SKM-1 treated with dmso at 0.1 percent for 144 hours (cell line): ENCODE data around the gene TRIM28.
"Not testable (repeated sequence)": the region's sequence is repeated elsewhere in the genome, so short reads cannot be mapped to it uniquely, and the experiment has no call there.

Source experiments
- DNase-seq: peaks from one replicate; lab custom pipeline; 2025; ENCODE audit not compliant: unreplicated experiment; lab: John Stamatoyannopoulos, UW

The TRIM28 gene

DNA sequence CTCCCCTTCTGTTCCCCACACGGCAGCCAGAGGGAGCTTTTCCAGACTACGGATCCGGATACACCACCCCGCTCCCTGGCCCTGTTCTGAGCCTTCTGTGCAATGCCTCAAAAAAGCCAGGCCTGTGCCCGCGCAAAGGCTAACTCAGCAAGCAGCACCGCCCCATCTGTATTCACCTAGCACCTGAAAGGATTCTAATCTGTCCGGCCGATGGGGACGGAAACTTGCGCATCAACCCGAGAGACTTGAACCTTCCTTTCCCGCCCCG, 24.8 kb upstream of the TRIM28 start:
- DNase-seq, result peak; percentile 16

GRCh38 chr19:58519355-58520256, 24.3 kb upstream of the TRIM28 start, which contains the start of gene ZBTB45:
TSS of gene ZBTB45 (minus strand) at chr19:58519810. CDS start at chr19:58517673, 2,137 bp downstream.
- peak; percentile 82 for DNase-seq

DNA sequence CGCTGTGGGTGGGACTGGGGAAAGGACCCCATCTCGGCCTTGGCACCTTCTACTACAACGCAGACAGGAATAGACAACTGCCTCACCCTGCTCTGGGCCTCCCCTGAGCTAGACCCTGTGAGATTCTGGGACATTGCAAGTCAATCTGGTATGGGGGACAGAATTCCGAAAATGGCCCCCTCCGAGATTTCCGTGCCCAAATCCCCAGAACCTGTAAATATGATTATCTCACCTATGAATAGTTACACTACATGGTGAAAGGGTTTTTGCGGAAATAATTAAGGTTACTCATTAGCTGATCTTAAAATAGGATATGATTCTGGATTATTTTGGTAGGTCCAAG, 23.6 kb upstream of the TRIM28 start:
- DNase-seq, result no peak

- no peak for DNase-seq
Measured at GRCh38 chr19:58521651-58522050, 22.2 kb upstream of the TRIM28 start.

DNA sequence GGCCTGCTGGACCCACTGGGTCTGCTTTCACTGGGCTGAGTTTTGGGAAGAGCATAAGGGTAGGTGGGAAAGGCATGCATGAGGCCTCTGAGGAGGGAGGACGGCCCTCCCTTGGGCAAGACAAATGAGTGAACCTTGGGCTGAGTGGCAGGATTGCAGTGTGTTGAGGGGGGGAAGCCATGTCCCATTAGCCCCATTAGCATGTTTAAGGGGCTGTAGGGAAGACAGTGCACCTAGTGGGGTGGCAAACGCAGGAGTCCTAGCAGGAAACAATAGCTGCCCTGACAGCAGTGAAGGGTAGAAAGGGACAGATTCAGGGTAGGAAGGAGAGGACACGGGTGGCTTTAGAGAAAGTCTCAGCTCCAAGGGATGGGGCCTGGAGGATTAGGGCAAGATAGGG, 21.2 kb upstream of the TRIM28 start:
- no peak for DNase-seq

GRCh38 chr19:58529405-58529804, 14.5 kb upstream of the TRIM28 start:
- no peak for DNase-seq

DNA sequence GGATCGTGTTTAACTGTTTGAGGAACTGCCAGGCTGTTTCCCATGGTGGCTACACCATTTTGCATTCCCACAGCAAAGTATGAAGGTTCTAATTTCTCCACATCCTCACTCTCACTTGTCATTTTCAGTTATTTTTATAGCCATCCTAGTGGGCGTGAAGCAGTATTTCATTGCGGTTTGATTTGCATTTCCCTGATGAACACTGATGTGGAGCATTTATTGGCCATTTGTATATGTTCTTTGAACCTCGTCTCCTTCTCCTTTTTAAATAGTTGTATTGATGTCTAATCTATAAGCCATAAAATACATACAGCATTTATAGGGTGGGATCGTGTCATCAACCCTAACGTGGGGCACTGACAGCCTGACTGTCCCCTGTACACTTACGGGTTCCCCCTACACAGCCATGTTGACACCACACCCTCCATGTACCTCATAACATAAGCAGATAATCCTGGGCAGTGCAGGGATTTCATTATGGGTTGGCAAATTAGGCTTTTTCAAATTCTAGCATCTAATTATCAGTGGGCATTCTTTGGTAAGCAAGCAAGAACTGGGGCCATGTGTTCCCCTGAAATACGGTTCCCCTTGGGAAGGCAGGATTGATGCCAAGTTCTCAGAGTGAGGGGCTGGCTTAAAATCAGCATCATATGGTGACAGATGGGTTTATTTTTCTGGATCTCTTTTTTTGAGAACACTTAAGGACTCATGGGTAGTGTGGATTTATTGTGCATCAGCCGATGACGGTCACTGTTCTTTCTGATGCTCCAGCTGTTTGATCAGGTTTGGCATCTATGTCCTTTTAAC, 12.6 kb upstream of the TRIM28 start:
- no peak for DNase-seq

- no peak for DNase-seq
Measured at GRCh38 chr19:58535857-58536256, 8.0 kb upstream of the TRIM28 start.

DNA sequence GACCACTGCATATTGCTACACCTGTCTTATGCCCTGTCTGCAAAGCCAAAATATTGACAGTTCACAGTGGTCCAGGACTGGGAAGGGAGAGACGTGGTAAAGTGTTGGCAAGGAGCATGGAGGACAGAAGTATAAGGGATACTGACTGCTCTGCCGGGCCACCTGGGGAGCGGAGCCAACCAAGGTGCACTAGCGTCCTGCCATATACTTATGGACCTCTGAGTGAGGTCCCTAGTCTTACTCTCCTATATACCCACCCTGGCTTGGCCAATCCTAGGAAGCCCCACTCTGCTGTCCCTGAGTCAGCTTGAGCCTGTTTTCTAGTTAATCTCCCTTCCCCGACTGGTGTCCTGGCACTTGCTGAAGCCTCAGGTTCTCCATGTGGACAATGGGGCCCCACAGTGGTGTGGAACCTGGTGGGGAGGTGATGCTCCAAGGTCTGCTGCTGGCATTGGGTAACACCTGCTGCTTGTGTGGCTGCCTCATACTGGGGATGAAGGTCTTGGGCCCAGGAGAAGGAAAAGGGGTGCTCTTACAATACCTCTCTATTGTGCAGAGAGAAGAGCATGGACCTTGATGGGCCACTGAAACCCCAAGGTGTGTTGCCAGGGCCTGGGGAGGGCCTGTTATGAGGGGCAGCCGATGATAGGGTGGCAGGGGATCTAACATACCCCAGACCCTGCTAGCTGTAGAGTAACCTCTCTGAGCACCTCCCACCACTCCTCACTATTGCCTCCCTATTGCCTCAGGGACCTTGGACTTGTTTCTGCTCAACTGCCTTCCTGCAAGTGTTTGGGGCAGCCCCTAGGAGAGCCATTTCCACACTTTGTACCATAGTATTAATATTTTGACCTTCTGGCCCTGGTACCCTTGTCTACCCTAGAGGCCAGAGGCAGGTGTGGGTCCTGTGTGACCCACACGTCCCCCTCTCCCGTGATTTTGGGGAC, 6.7 kb upstream of the TRIM28 start:
- no peak for DNase-seq

DNA sequence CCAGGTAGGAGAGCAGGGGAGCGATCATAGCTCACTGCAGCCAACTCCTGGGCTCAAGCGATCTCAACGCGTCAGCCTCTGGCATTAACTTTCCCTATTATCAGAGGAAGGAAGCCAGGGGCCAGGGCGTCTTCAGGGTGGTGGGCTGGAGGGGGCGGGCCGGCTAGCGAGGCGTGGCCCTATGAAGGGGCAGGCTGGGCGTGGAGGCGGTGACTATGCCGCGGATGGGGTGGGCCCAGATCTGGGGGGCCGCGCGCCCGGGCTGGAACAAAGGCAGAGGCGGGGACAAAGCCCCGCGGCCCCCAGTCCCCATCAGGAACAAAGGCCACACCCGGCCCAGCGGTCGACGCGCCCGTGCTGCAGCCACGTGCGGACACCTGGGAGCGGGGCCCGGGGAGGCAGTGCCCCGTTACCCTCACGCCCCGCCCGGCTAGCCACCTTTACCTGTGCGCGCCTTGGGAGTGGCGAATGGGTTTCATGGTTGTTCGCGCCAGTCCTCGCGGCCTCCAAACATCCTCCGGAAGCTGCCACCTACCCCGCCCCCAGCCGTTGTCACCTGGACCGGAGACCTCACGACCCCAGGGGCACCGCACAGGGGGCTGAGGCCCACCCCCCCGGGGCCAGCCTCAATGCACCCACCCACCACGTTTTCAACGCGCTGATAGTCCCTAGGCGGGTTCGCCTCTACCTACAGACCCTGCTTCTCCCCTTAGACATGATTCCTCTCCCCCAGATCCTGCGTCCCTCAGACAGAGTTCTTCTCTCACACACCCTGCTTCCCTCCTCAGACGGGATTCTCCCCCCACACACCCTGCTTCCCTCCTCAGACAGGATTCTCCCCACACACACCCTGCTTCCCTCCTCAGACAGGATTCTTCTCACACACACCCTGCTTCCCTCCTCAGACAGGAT, 5.4 kb upstream of the TRIM28 start:
- no peak for DNase-seq

GRCh38 chr19:58539169-58539559, 4.7 kb upstream of the TRIM28 start:
- not testable (repeated sequence) for DNase-seq

DNA sequence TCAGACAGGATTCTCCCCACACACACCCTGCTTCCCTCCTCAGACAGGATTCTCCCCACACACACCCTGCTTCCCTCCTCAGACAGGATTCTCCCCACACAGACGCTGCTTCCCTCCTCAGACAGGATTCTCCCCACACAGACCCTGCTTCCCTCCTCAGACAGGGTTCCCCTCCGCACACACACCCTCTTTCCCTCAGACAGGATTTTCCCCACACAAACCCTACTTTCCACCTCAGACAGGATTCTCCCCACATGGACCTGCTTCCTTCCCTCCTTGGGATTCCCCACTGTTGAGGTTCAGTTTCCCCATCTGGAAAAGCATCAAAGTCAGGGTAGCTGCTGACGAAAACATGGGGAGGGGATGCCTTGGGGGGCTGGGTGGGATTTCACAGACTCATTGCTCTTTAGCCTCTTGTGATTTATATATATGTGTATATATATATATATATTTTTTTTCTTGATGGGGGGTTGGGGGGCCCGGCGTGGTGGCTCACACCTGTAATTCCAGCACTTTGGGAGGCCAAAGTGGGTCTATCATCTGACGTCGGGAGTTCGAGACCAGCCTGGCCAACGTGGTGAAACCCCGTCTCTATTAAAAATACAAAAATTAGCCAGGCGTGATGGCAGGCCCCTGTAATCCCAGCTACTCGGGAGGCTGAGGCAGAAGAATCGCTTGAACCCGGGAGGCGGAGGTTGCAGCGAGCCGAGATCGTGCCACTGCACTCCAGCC, 1.1 kb upstream of the TRIM28 start:
- not testable (repeated sequence) for DNase-seq

- no peak for DNase-seq
Measured at GRCh38 chr19:58544591-58545285, 874 bp downstream of the TRIM28 start.

DNA sequence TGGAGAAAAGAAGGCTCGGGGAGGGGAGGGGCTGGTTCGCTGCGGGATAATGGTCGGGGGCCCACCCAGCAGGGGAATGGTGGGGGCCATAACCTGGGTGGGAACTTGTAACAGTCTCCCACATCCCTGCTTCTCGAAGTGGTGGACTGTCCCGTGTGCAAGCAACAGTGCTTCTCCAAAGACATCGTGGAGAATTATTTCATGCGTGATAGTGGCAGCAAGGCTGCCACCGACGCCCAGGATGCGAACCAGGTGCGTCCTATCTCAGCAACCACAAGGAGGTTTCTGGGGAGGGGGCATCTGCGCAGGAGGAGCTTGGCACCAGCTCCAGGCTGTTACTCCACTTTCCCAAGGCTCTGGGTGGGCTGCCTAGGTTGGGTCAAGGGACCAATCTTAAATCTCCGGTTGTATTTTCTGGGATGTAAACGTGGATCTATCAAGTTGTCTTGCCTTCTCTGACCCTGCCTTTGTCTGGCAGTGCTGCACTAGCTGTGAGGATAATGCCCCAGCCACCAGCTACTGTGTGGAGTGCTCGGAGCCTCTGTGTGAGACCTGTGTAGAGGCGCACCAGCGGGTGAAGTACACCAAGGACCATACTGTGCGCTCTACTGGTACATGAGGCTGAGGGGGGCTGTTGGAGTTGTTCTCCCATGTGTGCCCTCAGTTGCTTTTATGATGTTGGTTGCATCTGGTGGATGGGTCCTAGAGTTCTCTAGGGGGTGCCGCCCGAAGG, 1.6 kb downstream of the TRIM28 start:
- DNase-seq, result no peak

DNA sequence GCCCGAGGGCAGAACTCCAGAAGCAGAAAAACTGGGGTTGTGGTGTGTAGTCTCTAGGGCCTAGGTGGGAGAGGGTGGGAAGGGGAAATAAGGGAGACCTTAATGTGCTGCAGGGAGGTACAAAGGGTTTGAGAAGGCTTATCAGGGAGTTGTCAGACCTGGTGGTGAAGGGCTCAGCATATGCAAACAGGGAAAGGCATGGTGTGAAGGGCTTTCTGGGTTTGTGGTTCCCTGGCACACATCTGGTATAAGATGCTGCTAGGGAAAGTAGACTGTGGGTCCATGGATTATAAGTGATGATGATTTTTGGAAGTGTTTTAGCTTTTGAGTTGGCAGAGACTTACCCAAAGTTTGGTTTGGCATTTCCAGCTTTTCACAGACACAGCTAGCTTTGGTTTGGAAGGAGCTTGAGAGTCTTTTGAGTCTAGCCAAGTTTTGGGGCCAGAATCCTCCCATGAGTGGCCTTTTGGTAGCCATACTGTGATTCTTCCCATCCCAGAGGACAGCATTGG, 2.2 kb downstream of the TRIM28 start:
- no peak for DNase-seq

GRCh38 chr19:58547323-58548312, 3.8 kb downstream of the TRIM28 start:
- no peak for DNase-seq
